GM21360 (cell line): ENCODE measurements around the gene SLC39A6.
"Not testable (repeated sequence)": the region's sequence is repeated elsewhere in the genome, so short reads cannot be mapped to it uniquely, and the experiment has no call there.

ENCODE experiments used
- ATAC-seq: cut with Tn5 transposase; IDR thresholded peaks from one replicate; pipeline ENCODE4 v1.9.1; 2021; ENCODE audit warnings: mild to moderate bottlenecking, moderate library complexity; ENCODE audit not compliant: unreplicated experiment

Gene SLC39A6

DNA sequence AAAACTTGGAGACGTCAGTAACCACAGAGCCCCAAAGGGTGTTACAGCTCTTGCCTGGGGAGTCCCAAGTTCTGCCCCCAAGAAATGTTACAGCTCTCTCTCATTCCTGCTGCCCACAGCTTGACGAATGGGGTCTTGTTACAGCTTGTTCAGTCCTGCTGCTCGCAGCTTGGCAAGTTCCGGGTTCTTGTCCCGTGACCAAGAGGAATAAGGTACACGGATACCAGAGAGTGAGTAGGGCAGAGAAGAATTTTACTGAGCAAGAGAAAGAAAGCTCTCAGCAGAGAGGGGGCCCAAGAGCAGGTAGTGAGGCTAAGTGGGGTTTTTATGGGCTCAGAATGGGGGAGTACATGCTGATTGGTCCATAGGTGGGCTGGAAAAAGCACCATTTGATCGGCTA, 27.2 kb downstream of the SLC39A6 start:
- no peak for ATAC-seq

DNA sequence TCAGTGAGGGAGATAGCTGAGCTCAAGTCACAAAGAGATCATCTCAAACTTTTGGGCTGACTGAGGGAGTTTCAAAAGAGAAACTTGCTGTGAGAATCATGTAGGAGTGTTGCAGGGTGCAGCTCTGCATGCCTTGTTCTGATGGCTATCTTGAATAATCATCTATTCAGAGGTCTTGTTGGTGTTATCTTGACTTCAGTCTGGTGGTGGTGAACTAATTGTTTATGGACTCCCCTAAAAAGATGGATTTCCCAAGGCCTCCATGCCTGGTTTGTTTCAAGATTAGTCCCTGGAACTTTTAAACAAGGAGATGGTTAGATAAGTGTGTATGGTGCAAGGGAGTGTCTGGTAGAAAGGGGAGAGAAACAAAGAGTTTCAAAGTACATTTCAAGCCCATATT, 29.8 kb downstream of the SLC39A6 start:
- no peak for ATAC-seq

DNA sequence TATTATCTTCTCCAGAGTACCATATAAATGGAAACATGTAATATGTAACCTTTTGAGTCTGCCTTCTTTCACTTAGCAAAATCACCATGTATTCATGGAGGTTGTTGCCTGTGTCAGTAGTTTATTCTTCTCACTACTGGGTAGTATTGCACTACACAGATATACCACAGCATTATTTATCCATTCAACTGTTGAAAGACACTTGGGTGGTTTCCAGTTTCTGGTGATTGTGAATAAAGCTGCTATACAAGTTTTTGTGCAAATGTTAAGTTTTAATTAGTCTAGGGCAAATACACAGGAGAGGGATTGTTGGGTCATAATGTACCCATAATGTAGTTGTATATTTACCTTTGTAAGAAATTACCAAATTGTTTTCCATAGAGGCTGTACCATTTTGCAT, 32.2 kb downstream of the SLC39A6 start:
- no peak for ATAC-seq

DNA sequence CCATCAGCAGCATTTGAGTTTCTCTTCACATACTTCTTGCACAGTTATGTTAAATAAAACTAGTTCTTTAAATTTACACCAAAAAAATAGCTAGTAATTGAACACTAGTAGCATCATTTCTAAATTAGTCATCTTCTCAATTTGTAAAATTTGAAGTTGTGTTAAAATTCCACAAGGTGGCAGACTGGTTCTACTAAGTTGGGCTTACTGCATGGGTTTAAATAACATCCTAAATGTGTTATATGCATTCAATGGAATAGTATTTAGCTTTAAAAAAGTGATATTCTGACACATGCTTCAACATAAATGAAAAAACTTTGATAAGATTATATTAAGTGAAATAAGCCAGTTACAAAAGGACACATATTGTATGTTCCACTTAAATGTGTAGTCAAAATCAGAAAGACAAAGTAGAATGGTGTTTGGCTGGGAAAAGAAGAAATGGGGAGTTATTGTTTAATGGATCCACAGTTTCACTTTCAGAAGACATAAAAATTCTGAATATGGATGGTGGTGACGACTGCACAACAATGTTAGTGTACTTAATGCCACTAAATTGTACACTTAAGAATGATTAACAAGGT, 33.1 kb downstream of the SLC39A6 start:
- no peak for ATAC-seq

DNA sequence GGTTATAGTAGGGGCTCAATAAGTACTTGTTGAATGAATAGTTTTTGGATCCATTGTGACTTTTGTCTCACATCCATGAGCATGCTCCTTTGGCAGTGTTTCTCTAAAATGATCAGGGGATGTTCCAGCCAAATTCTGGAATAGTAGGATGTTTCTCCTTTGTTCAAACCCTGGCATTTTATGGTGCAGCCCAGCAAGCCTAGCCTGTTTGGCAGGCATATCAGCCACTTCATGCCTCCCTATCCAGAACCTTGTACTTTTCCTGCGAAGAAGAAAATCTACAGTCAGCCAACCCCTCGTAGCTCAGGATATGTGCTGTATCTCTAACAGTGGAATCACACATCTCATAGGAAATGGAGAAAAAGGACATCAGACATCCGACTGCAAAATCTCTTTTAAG, 34.7 kb downstream of the SLC39A6 start:
- ATAC-seq, result no peak

DNA sequence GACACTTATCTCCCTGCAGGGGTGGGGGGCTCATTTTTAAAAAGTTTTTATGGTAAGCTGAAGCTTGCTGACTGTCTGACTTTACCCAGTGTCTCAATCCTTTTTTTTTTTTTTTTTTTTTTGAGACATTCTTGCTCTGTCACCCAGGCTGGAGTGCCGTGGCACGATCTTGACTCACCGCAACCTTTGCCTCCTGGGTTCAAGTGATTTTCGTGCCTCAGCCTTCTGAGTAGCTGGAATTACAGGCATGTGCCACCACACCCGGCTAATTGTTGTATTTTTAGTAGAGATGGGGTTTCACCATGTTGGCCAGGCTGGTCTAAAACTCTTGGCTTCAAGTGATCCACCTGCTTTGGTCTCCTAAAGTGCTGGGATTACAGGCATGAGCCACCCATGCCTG, 37.0 kb downstream of the SLC39A6 start:
- ATAC-seq, result not testable (repeated sequence)

DNA sequence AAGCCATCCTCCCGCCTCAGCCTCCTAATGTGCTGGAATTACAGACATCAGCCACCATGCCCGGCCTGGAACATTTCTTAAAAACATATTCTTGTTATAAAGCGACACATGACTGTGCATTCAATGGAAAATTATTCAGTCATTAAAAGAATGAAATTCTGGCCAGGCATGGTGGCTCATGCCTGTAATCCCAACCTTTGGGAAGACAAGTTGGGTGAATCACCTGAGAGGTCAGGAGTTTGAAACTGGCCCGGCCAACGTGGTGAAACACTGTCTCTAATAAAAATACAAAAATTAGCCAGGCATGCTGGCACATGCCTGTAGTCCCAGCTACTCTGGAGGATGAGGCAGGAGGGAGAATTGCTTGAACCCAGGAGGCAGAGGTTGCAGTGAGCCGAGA, 40.1 kb downstream of the SLC39A6 start:
- no peak for ATAC-seq

DNA sequence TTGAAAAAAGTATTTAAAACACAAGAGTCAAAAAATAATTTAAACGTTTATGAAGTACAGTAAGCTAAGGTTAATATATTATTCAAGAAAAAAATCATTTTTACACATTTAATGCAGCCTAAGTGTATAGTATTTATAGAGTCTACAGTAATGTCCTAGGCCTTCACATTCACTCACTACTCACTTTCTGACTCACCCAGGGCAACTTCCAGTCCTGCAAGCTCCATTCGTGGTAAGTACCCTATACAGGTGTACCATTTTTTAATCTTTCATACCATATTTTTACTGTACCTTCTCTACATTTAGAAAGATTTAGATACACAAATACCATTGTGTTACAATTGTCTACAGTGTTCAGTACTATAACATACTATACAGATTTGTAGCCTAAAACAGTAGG, 40.9 kb downstream of the SLC39A6 start:
- no peak for ATAC-seq

DNA sequence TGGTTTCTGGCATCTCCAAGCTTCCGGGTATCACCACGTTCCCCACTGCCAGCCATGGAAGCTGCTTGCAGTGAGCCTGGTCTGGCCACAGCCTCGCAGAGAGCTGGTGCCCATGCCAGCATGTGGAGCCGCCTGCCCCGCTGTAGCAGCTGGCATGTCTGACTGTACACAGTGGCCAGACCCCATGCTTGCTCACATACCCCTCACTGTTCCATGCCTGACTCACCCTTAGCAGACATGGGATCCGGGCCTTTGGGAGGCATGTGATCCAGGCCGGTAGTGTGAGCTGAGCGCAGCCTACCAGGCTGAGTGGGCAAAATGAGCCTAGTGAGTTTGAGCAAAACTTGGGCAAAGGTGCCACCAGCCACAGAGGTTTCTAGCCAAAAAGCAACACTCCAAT, 43.0 kb downstream of the SLC39A6 start:
- ATAC-seq, result no peak

DNA sequence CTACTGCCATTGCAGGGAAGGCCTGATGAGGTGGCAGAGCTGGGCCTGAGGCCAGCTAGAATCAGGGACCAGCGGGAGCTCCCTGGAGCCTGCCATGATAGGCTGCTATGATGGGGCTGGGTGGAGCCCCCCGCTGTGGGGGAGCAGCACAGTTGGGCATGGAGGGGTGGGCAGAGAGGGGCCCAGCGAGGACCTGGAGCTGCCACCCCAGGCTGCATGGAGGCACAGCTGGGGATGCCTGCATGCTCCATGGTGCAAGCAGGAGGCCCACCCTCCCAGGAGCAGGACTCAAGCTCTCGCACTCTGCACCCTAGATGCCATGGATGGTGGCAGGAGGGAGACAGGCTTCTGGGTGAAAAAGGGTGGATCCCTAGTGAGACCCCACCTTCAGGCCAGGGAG, 43.9 kb downstream of the SLC39A6 start:
- no peak for ATAC-seq

DNA sequence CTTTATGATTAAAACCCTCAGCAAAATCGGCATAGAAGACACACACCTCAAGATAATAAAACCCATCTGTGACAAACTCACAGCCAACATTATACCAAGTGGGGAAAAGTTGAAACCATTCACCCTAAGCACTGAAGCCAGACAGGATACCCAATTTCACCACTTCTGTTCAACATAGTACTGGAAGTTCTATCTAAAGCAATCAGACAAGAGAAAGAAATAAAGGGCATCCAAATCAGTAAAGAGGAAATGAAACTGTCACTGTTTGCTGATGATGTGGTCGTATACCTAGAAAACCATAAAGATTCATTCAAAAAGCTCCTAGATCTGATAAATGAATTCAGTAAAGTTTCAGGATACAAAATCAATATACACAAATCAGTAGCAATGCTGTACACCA, 45.4 kb downstream of the SLC39A6 start:
- no peak for ATAC-seq

DNA sequence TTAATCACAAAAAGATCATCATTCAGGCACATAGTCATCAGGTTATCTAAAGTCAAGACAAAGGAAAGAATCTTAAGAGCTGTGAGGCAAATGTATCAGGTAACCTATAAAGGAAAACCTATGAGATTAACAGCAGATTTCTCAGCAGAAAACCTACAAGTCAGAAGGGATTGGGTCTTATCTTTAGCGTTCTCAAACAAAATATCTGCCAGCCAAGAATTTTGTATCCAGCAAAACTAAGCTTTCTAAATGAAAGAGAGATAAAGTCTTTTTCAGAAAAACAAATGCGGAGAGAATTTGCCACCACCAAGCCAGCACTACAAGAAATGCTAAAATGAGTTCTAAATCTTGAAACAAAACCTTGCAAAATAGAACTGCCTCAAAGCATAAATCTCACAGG, 48.0 kb downstream of the SLC39A6 start:
- not testable (repeated sequence) for ATAC-seq

DNA sequence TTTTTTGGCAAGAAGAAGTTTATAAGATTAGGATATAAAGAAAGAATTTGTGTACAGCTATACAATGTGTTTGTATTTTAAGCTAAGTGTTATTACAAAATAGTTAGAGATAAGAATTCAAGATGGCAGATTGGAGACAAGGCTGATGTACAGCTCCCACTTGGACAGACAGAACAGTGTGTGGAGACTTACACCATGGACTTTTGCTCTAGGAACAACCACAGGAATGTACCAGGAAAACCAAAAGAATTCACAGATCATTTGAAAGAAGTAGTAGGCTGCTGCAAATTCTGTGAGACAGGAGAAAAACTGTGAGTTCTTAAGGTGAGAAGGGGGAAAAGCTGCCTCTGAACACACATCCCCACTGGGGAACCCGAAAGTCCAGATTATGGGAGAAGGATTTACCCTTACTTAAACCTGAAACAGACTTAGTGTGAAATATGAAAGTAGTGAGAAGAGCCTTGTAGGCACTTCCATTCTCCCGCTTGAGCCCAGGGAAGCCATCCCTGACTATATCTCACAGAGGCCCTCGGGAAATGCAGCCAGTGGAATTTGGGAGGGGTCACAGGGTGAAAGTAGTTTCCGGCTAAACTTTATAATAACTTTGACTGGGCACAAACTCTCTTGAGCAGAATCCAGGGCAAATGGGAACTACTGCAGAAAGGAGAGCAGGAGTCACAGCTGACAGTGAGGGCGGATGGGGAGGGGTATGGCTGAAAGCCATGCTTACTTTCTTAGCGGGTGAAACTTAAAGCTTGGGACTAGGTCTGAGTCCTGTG, 50.2 kb downstream of the SLC39A6 start:
- ATAC-seq, result no peak

DNA sequence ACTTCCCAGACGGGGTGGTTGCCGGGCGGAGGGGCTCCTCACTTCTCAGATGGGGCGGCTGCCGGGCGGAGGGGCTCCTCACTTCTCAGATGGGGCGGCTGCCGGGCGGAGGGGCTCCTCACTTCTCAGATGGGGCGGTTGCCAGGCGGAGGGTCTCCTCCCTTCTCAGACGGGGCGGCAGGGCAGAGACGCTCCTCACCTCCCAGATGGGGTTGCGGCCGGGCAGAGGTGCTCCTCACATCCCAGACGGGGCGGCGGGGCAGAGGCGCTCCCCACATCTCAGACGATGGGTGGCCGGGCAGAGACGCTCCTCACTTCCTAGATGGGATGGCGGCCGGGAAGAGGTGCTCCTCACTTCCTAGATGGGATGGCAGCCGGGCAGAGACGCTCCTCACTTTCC, 51.4 kb downstream of the SLC39A6 start:
- ATAC-seq, result not testable (repeated sequence)

DNA sequence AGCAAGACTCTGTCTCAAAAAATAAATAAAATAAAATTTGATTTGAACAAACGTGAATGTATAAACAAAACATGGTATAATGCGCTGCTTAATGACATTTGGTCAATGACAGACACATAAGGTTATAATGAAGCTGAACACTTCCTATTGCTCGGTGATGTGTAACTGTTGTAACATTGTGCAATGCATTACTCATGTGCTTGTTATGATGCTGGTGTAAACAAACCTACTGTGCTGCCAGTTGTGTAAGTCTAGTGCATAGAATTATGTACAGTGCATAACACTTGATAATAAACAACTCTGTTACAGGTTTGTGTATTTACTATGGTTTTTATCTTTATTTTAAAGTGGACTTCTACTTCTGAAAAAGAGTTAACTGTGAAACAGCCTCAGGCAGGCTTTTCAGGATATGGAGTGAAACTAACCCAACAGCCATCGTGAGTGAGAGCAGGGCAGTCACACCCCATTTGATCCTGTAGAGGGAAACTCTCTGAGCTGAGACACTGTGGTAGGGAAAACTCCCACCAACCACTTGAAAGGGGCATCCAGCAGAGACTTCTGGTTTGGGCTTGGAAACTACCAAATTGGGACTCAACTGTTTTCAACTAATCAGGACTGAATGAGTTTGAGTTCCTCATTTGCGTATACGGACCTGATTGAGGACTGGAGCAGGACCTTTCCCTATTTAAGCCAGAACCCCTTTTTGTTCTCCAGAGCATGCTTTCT, 53.1 kb downstream of the SLC39A6 start:
- ATAC-seq, result peak; percentile 78

DNA sequence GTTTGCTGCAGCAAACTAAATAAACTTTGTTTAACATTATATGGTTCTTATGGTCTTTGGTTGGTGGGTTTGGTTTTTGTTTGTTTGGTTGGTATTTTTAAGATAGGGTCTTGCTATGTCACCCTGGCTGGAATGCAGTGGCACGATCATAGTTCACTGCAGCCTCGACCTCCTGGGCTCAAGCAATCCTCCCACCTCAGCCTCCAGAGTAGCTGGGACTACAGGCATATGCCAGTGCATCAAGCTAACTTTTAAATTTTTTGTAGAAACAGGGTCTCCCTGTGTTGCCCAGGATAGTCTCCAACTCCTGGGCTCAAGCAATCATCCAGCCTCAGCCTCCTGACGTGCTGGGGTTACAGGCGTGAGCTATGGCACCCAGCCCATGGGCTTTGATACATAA, 54.7 kb downstream of the SLC39A6 start:
- no peak for ATAC-seq

DNA sequence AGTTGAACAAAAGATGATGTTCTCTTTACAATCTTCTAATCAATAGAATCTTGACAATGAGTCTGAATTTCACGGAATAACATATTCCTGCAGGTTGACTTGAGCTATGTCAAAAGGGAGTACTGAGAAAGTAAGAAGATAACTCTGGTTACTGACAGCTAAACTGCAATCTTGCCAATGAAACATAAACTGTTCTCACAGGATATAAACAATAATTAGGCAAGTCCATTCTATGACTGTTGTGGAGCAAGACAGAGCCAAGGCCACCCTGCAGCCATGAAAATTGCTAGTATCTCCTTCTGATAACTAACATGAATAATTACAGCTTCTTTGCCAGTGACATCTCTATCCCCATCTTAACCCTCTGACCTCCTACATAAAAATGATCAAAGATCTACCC, 55.5 kb downstream of the SLC39A6 start:
- ATAC-seq, result no peak

DNA sequence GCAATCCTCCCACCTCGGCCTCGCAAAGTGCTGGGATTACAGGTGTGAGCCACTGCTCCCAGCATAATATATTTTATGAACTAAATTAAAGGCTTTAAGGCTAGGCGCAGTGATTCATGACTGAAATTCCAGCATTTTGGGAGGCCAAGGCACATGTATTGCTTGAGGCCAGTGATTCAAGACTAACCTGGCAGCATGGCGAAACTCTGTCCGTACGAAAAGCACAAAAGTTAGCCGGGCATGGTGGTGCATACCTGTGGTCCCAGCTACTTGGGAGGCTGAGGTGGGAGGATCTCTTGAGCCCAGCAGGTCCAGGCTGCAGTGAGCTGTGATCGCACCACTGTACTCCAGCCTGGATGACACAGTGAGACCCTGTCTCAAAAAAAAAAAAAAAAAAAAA, 56.7 kb downstream of the SLC39A6 start:
- not testable (repeated sequence) for ATAC-seq

DNA sequence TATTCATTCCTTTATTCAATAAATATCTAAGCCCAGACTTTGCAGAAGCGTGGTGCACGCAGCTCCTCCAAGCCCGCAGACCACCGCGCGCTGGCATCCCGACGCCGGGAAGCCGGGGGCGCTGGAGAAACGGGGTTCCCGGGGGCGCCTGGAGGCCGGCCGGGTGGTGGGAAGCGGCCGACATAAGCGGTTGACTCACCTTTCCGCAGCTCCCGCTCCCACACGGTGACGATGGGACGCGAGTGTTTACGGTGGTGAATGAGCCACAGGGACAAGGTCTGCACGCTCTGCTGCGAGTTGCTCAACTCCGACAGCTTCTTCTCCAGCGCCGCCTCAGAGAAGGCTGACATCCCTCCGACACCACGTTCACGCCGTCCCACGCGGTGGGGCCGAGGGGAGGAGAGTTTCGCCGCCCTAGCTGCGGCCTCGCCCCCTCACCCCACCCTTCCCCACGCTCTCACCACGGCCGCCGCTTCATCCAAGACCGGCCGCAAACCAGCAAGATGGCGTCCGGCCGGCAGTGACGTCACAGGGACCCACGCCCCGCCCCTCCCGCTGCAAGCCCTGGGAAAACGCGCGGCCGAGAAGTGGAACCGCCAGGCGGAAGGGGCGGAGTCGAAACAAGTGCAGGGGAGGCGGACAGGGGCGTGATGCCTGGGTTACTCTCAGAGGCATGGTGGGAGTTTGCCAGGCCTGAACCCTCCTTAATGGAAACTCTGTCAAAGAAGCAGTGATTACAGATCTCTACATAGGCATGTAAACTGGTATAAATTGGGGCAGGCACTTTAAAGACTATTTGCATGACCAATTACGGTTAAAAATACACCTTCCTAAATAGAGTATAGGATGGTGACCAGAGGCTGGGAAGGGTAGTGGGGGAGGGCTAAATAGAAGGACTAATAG, 61.8 kb downstream of the SLC39A6 start, which contains the start of gene RPRD1A:
TSS of gene RPRD1A (minus strand) at position 505 of the 903 bp plus-strand sequence. CDS start at position 350, 155 bp downstream.
- peak; percentile 96 for ATAC-seq

DNA sequence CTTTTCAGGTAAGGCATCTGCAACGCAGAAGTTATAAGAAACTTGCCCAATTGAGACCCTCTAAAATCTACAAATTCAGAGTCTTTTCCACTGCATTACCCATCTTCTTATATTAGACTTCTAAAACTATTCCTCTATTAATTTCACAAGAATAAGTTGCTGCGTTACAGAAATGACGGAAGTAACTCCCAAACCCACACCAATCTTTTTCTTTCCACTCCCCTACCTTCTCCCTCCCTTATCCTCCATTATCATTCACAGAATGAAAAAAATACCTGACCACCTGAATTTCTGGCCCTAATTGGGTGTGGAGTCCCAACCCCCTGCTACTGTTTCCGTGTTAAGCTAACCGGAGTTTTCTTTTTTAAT, 62.5 kb downstream of the SLC39A6 start:
- no peak for ATAC-seq

DNA sequence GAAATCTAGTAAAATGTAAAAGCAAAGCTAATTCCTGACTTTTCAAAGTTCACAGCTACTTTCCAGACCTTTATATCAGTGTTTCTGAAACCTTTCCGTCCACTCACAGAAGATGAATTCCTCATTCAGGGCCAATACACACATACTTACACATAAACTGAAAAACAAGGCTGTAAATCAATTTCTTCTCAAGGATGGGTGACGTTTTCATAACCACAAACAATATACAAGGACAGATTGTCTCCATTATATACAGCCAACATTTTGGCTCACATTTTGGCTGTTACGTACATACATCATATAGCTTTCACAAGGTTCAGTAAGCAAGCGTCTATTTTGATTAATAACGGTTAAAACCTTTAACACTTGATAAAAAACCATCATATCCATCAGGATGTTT, 63.1 kb downstream of the SLC39A6 start:
- ATAC-seq, result no peak
